Dermis blood vessel endothelial cell (primary cell): ENCODE data around the gene SYT12. TPM values are rescaled to one million over a fixed set of nuclear protein-coding genes. Genes with fewer than 3 reads are reported as not detected.
"Not testable (repeated sequence)": the region's sequence is repeated elsewhere in the genome, so short reads cannot be mapped to it uniquely, and the experiment has no call there.

Experiments
- DNase-seq: peaks from one replicate; pipeline ENCODE4 v3.0.0; 2010
- total RNA-seq: library from RNA; depleted of rRNA; stranded (reverse); fragments of >200 nt; gene quantifications from 2 replicates; pipeline ENCODE4 v1.2.3, GENCODE V29; 2014

Gene SYT12
- 0.09 and 0.17 TPM in 2 replicates for total RNA-seq

- DNase-seq = peak; percentile 37
These were observed at the start of gene SYT12 for GRCh38 chr11:67022961-67023956. SYT12 (plus strand) TSS chr11:67023134; CDS start chr11:67030145, 7,011 bp downstream.

- DNase-seq = no peak
These were observed 48.9 kb upstream of the SYT12 start for GRCh38 chr11:66973956-66974580.

- no peak for DNase-seq
These were observed 48.1 kb upstream of the SYT12 start, which contains the start of gene C11orf86 for GRCh38 chr11:66974724-66975404. C11orf86 (plus strand) TSS chr11:66975304; CDS start chr11:66975363, 59 bp downstream.

GRCh38 chr11:66975405-66976027 is 47.4 kb upstream of the SYT12 start:
- no peak for DNase-seq

GRCh38 chr11:66976028-66976467 is 46.9 kb upstream of the SYT12 start:
- peak; percentile 57 for DNase-seq

- DNase-seq = no peak
These were observed 46.0 kb upstream of the SYT12 start for GRCh38 chr11:66976925-66977324.

- no peak for DNase-seq
These were observed 44.7 kb upstream of the SYT12 start for GRCh38 chr11:66978229-66978628.

- no peak for DNase-seq
These were observed 44.2 kb upstream of the SYT12 start for GRCh38 chr11:66978717-66979116.

GRCh38 chr11:66979336-66979980 is 43.5 kb upstream of the SYT12 start:
- no peak for DNase-seq

- peak; percentile 94 for DNase-seq
These were observed 40.9 kb upstream of the SYT12 start for GRCh38 chr11:66981976-66982578.

GRCh38 chr11:66983275-66983924 is 39.5 kb upstream of the SYT12 start:
- DNase-seq = no peak

- no peak for DNase-seq
These were observed 37.3 kb upstream of the SYT12 start for GRCh38 chr11:66985508-66986177.

- DNase-seq = no peak
These were observed 36.8 kb upstream of the SYT12 start for GRCh38 chr11:66986178-66986545.

- DNase-seq = no peak
These were observed 35.7 kb upstream of the SYT12 start for GRCh38 chr11:66987158-66987620.

GRCh38 chr11:66987924-66988637 is 34.9 kb upstream of the SYT12 start:
- DNase-seq = no peak

GRCh38 chr11:66988741-66989140 is 34.2 kb upstream of the SYT12 start:
- DNase-seq = not testable (repeated sequence)

GRCh38 chr11:66989360-66989759 is 33.6 kb upstream of the SYT12 start:
- not testable (repeated sequence) for DNase-seq

- DNase-seq = no peak
These were observed 30.9 kb upstream of the SYT12 start for GRCh38 chr11:66992041-66992440.

- DNase-seq = no peak
These were observed 26.2 kb upstream of the SYT12 start for GRCh38 chr11:66996609-66997273.
